Effector CD4-positive, alpha-beta T cell (primary cell): ENCODE measurements around the gene CSTB.
"Not testable (repeated sequence)": the region's sequence is repeated elsewhere in the genome, so short reads cannot be mapped to it uniquely, and the experiment has no call there.

Source experiments
- DNase-seq: peaks from one replicate; pipeline ENCODE4 v3.0.0-alpha.2; 2020
- total RNA-seq: gene quantifications from one replicate; lab custom pipeline; 2026; lab: John Stamatoyannopoulos, UW

The CSTB gene, protein sequence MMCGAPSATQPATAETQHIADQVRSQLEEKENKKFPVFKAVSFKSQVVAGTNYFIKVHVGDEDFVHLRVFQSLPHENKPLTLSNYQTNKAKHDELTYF
- total RNA-seq, result 19.3 reads per million, percentile 46 among the genes with 10 or more reads in this experiment

DNA sequence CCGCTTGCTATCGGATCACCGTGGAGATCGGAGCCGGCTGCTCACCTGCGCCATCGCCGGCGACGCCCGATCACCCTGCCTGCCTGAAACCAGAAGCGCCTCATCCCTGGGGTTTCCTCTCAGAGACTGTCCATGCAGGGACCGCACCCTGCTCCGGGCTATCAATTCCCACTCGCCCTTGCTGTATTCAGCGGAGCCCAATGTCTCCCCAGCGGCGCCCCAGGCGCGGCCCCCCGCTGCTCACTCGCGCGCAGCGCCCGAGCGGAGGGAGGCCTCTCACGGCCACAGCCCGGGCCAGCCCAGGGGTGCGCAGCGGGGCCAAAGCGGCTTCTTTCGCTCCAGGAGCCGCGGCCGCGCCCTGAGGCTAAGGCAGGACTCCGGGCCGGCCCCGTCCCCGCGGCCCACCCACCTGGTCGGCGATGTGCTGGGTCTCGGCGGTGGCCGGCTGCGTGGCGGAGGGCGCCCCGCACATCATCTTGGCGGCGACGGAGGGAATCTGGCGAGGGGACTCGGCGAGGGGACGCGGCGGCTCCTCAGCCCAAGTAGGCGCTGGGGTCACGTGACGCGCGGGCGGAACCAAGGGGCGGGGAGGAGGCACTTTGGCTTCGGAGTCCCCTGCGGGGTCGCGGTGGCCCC lies at the start of gene CSTB:
Gene CSTB, minus strand, starts transcription at position 514 of the 636 bp plus-strand sequence. Its CDS starts 39 bp downstream, at position 475.
- peak; percentile 89 for DNase-seq

GRCh38 chr21:43825242-43825935 lies 49.3 kb upstream of the CSTB start:
- no peak for DNase-seq

DNA sequence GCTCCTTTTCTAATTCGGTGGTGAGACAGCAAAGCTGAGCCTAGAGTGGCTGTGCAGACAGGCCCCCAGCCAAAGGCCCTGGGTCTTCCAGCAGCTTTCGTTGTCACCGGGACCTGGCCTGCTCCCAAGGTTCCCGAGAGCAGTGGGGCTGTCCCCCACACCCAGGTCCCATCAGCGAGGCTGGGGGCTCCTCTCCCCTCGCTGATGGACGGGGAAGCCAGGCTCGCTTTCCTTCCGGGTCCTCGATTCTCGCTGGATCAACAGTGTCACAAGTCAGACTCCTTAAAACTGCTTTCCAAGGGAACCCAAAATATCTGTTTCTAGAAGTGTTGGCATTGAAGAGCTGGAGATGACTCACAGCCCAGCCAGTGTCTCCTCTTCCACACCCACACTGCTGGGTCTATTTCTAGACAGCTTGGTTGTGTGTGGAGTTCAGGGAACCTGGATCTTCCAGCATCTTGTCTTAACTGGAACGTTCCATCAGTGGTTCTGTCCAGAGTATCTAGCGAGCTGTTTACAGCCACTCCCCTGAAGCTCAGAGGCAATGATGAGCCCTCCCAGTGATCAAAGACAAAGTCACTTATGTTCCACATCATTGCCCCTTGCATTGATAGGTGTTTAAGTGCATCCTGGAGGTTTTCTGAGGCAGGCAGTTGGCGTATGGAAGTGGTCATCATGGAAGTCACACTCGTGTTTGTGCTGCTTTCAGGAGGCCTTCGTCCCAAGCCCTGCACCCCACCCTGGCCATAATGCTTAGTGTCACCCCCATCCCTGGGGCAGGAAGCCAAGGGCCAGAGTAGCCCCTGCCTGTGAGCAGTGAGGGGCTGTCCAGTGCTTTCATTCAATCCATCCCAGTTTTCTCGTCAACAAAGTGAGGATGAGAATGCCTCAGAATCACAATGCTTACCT lies 48.5 kb upstream of the CSTB start:
- no peak for DNase-seq

GRCh38 chr21:43822741-43823140 lies 46.6 kb upstream of the CSTB start:
- not testable (repeated sequence) for DNase-seq

GRCh38 chr21:43822166-43822565 lies 46.1 kb upstream of the CSTB start:
- DNase-seq, result not testable (repeated sequence)

GRCh38 chr21:43820466-43820865 lies 44.4 kb upstream of the CSTB start:
- no peak for DNase-seq

DNA sequence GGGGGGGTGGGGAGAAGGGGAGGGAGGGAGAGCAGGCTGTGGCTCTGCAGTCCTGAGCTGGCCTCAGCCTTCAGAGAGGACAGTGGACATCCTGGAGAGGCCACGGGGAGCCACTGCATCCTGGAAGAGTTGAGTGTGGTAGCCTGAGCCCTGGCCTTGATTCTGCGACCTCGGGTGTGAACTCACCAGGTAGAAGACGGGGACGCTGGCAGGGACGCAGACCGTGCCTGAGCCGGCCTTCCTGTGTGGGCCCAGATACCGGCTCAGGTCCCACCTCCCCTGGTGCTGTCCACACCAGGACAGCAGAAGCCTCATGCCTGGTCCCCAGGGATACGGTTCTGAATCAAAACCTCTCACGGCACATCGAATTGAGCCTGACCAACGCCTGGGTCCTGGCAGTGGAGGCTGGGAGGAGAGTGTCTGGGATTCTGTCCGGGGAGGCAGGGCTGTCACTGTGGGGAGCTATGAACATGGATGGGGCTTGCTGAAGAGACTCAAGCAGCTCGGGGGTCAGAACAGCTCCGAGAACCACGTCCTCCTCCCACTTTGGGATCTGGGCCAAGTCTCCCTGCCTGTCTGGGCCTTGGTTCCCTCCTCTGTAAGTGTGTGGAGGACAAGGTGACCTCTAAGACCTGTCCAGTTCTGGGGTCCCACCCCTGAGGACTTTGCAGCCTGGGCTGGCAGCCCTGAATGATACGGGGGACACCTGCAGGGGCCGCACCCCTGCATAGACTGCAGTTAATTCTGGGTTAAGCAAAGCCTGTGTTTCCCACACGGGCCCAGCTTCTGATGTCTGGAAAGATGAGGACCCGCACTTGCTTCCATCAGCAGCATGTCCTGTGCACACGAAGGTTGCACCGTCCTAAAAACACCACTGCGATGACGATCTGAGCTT lies 43.6 kb upstream of the CSTB start:
- no peak for DNase-seq

DNA sequence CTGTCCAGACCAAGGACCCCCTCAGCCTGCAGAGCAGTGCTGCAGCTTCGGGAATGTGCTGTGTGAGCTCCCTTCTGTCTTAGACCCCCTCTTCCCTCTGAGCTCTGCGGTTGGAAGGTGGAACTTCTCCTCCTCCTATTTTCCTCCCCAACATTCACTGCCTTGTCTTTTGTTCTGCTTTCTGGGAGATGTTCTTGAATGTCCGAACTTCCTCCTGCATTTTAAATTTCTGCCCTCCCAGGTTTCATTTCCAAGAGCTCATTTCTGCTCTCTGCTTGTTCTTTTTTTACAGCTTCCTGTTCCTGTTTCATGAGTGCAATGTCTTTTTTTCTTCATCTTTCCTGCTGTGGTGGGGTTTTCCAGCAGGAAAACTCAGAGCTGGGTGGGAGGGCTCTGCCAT lies 42.6 kb upstream of the CSTB start:
- DNase-seq, result no peak

- no peak for DNase-seq
Measured at GRCh38 chr21:43817157-43818086, 41.3 kb upstream of the CSTB start.

GRCh38 chr21:43816611-43817071 lies 40.5 kb upstream of the CSTB start:
- no peak for DNase-seq

DNA sequence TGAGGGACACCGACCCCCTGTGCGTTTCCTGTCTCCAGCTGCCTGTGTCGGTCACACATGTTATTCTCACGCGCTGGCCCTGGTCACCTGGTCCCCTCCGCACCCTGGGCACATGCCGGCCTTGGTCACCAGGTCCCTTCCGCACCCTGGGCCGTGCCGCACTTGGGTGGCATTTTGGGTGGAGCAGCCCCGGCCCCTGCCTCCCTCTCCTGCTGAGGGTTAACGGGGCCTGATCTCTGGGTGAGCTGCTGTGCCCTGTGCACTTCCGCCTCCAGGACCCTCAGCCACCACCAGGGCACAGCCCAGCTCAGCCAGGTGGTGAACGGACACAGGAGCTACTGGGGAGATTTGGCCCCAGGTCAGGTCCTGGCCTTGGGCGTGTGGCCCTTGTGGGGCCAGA lies 39.9 kb upstream of the CSTB start:
- DNase-seq, result no peak

DNA sequence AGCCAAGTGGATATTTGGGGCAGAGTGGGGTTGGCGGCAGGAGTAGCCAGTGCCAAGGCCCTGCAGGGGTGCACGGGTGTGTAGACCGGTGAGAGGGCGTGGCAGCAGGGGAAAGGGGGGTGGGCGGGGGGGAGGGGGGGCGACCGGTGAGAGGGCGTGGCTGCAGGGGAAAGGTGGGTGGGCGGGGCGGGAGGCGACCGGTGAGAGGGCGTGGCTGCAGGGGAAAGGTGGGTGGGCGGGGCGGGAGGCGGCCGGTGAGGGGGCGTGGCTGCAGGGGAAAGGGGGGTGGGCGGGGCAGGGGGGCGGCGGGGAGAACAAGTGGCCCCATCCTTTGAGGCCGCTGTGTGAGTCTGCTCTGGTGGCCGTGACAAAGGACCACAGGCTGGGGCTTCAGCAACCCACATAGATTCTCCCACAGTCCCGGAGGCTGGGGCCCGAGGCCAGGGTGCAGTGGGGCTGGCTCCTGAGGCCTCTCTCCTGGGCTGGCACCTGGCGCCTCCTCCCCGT lies 39.1 kb upstream of the CSTB start:
- no peak for DNase-seq

- DNase-seq, result no peak
Measured at GRCh38 chr21:43814215-43815106, 38.4 kb upstream of the CSTB start.

DNA sequence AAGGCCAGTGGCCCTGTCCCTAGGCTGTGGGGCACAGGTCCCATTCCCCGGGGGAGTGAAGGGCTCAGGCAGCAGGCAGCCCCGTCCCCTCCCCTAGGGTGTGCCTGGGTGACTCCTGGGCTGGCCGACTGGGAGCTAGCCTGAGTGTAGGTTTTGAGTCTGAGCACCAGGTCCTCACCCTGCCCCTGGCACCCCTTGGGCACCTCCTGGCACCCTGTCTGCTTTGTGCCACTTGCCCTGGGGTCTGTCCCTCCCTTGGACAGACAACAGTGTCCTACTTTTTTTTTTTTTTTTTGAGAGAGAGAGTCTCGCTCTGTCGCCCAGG lies 37.5 kb upstream of the CSTB start:
- no peak for DNase-seq

GRCh38 chr21:43812957-43813655 lies 37.0 kb upstream of the CSTB start:
- DNase-seq, result no peak

- no peak for DNase-seq
Measured at GRCh38 chr21:43812139-43812821, 36.2 kb upstream of the CSTB start.

DNA sequence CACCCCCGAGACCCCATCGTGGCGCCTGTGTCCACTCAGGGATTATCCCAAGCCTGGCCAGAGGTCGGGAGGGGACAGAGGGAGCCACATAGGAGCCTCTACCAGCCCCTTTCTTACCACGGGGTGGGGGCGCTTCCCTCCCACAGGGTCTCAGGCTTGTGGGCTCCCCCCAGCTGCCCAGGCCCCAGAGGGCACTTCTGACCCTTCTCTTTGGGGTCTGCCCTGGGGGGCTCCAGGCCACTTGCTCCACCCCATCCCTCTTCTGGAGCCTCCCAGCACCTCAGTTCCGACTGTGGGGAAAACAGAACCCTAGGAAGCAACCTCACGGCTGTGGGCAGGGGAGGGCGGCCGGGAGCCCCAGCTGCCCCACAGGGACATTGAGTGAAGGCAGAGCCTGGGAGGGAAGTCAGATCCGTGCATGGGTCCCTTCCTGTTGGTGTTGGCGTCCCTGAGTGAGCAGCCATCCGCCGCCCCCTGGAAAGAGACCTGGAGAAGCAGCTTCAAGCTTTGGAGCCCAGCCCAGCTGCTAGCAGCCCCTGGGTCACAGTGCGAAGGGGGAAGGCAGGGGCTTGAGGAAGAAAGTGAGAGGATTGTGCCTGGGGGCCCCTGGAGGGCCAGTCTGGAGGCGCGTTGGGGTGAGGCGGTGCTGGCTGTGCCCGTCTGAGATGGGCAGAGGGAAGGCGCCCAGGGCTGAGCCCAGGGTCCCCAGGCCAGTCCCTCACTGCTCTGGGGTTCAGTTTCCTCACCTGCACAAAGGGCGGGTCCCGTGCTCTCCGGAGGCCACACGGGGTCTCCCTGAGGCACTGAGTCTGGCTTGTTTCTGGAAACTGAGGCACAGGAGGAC lies 35.4 kb upstream of the CSTB start:
- no peak for DNase-seq
